ENCODE results near the gene FZD8.
A peak's percentile ranks its signal among the peaks of the same experiment; 100 is the strongest.

Gene FZD8

DNA sequence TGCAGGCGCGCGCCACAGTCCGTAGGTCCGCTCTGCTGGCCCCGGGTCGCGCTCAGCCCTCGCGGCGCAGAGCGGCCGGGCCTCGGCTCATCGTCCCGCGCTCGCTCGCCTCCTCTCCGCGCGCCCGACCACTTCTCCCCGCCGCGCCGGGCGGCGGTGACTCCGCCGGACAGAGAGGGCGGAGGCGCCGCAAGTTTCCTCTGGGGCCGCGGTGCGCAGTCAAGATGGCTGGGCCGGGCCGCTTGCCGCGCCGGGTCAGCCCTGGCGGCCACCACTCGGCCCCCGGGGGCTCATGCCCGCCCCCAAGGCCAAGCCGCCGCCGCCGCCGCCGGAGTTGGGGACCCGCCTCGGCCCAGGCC, 441 bp downstream of the FZD8 start:
- peak; percentile 34 for DNase-seq (ENCODE audit: low spot score)

GRCh38 chr10:35640951-35641675, 983 bp downstream of the FZD8 start:
- peak; percentile 65 for DNase-seq (ENCODE audit: low spot score)

DNA sequence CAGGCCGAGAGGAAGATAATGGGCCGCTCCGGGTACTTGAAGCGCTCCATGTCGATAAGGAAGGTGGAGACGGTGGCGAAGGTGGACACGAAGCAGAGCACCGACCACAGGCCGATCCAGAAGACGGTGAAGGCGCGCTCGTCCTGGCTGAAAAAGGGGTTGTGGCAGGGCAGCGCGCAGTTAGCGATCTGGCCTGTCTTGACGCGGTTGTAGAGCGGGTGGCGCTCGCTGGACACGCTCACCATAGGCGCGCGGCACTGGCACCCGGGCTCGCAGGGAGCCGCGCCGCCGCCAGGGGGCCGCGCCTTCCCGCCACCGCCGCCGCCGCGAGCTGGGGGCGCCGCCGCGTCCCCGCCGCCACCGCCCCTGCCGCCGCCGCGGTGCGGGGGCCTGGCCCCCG, 1.6 kb downstream of the FZD8 start:
- peak; percentile 67 for DNase-seq (ENCODE audit: low spot score)

DNA sequence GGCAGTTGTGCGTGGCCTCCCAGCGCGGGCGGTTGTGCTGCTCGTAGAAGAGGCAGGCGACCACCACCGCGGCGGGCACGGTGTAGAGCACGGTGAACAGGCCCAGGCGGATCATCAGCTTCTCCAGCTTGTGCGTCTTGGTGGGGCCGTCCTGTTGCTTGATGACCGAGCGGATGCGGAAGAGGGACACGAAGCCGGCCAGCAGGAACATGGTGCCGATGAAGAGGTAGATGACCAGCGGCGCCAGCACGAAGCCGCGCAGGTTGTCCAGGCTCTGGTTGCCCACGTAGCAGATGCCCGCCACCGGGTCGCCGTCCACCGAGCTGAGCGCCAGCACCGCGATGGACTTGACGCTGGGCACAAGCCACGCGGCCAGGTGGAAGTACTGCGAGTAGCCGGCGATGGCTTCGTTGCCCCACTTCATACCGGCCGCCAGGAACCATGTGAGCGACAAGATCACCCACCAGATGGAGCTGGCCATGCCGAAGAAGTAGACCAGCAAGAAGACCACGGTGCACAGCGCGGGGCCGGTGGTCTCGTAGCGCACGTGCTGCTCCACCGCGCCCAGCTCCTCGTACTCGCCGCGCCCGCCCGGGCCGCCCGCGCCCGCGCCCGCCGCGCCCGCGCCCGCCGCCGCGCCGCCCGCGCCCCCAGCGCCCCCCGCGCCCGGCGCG, 2.2 kb downstream of the FZD8 start:
- no peak for DNase-seq (ENCODE audit: low spot score)

GRCh38 chr10:35639021-35639727, 2.9 kb downstream of the FZD8 start:
- DNase-seq (ENCODE audit: low spot score): no peak

- DNase-seq (ENCODE audit: low spot score): no peak
These were observed 4.0 kb downstream of the FZD8 start for GRCh38 chr10:35638101-35638500.

DNA sequence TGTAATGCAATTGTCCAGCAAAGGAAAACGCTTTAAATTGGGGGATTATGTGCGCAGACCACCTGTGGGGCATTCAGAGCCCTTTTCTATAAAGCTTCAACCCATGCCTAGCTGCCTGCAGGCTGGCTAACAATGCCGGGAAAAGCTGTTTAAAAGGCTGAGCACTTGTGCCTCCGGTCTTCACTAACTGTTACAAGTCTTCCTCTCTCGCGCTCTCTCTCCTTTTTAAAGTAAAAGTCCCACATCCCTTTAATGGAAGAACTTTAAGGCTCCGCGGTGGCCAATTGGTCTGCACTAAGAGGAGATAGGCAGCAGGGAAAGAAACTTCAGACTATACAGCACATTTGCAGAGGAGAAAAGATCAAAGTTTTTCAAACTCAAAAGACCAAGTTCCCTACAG, 4.6 kb downstream of the FZD8 start:
- no peak for DNase-seq (ENCODE audit: low spot score)

- no peak for DNase-seq (ENCODE audit: low spot score)
These were observed 5.1 kb downstream of the FZD8 start for GRCh38 chr10:35636956-35637355.

DNA sequence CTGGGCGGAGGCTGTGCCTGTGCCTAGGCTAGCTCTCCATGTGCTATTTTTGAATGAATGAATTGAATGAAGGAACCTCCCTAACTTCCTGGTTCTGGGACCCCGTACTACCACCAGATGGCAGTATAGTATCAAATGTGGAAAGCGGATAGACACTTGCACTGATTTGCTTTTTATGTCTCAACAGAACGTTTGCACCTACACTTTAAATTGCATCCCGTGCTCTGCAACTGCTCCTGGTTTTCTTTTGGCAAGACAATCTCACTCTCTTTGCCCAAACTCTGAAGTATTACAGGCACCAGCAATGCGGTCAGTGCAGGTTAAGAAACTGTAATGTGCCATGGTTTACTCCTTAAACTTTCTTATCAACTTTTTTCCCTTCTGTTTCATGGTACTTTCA, 6.5 kb downstream of the FZD8 start:
- peak; percentile 57 for DNase-seq (ENCODE audit: low spot score)

- DNase-seq (ENCODE audit: low spot score): no peak
These were observed 8.8 kb downstream of the FZD8 start for GRCh38 chr10:35633006-35633980.

GRCh38 chr10:35632027-35632426, 10.1 kb downstream of the FZD8 start:
- DNase-seq (ENCODE audit: low spot score): no peak

GRCh38 chr10:35631404-35631803, 10.7 kb downstream of the FZD8 start:
- no peak for DNase-seq (ENCODE audit: low spot score)

- DNase-seq (ENCODE audit: low spot score): peak; percentile 30
These were observed 15.1 kb downstream of the FZD8 start for GRCh38 chr10:35626971-35627507.

DNA sequence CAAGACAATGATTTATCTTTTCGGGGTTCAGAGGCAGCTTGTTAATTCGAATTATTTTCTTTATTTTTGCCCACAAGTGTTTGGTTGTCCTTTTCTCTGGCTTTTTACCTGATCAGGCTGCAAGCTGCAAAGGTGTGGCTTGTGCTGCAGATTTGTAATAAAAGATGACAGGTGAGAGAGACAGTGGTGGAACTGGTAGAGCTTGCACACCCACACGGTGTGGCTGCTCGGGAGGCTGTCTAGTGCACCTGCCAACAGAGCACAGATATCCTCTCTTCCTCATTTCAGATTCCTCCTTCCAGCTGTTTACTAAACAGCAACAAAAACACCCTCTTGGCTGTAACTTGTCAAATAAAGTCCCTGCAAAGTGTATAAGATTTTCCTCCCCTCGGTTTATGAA, 27.8 kb downstream of the FZD8 start:
- DNase-seq (ENCODE audit: low spot score): no peak

DNA sequence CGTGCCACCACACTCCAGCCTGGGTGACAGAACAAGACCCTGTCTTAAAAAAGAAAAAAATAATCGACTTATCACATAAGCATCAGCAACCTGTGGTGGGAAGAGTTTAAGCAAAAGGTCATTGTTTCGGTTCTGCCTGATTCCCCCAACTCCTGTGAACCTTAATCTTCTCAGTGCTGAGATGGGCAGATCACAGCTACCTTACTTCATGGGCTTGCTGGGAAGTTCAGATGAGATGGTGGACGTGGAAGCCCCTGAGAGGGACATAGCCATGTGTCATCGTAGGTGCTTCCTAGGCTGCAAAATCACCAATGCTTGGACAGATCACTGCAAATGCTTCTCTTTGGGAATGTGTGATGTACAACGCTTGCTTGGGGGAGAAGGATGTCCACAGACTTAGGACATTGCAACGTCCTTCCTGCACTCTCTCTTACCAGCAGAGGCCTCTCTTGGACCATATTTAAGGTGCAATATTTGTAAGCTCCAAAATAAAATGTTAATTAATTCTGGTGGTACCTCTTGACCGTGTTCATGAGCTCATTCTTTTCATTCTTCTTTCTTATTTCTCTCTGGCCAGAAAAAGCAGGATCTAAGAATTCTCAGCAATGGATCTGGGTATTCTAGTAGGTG, 28.4 kb downstream of the FZD8 start:
- DNase-seq (ENCODE audit: low spot score): peak; percentile 44

DNA sequence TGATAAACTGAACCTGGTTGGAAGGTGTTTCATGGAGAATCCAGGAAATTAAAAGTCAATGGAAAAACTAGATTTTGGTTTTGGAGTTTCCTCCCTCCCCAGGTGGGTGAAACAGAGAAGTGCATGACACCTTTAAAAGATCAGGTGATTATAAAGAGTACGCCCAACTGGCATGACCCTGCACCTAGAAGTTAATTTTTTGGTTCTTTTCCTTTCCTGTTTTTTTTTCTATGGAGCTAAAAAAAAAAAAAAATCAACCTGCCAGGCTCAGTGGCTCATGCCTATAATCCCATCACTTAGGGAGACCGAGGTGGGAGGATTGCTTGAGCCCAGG, 29.0 kb downstream of the FZD8 start:
- DNase-seq (ENCODE audit: low spot score): no peak

- no peak for DNase-seq (ENCODE audit: low spot score)
These were observed 29.6 kb downstream of the FZD8 start for GRCh38 chr10:35612385-35613106.

GRCh38 chr10:35611750-35612149, 30.3 kb downstream of the FZD8 start:
- no peak for DNase-seq (ENCODE audit: low spot score)

DNA sequence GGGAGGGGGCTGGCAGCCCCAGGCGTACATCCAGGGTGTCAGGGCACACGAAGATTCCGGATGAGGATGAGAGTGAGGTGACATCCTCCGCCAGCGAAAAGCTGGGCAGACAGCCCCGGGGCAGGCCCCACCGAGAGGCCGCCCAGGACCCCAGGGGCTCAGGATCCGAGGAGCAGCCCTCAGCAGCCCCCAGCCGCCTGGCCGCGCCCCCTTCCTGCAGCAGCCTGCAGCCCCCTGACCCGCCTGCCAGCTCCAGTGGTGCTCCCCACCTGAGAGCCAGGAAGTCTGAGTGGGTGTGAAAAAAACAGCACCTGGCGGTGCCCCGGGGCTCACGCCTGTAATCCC, 33.8 kb downstream of the FZD8 start:
- DNase-seq (ENCODE audit: low spot score): no peak

DNA sequence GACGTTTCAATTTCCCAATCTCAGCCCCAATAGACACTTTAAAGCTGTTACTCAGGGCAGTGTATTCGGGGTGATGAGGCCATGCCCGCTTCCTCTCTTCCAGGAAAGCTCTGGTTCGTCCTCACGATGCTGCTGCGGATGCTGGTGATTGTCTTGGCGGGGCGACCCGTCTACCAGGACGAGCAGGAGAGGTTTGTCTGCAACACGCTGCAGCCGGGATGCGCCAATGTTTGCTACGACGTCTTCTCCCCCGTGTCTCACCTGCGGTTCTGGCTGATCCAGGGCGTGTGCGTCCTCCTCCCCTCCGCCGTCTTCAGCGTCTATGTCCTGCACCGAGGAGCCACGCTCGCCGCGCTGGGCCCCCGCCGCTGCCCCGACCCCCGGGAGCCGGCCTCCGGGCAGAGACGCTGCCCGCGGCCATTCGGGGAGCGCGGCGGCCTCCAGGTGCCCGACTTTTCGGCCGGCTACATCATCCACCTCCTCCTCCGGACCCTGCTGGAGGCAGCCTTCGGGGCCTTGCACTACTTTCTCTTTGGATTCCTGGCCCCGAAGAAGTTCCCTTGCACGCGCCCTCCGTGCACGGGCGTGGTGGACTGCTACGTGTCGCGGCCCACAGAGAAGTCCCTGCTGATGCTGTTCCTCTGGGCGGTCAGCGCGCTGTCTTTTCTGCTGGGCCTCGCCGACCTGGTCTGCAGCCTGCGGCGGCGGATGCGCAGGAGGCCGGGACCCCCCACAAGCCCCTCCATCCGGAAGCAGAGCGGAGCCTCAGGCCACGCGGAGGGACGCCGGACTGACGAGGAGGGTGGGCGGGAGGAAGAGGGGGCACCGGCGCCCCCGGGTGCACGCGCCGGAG, 34.4 kb downstream of the FZD8 start:
- peak; percentile 20 for DNase-seq (ENCODE audit: low spot score)
